Mesenteric fat pad (tissue), 1 donor: ENCODE data around the gene FUZ. TPM values are rescaled to one million over a fixed set of nuclear protein-coding genes. Genes with fewer than 3 reads are reported as not detected.

Source experiments
- DNase-seq: peaks from one replicate; pipeline ENCODE4 v3.0.0-alpha.2; 2020; ENCODE audit warnings: low spot score
- total RNA-seq: library from RNA; stranded (reverse); fragmentation: NEBNext Ultra II Directional; extraction: Animal tissue kit (Norgen Biotek cat#: 25700); gene quantifications from one replicate; pipeline ENCODE4 v1.2.1, GENCODE V29; 2021
- donor health status: DM: yes; HTN: yes; CAD: no.

The FUZ gene
- total RNA-seq, 1 donor from 2014 or later = 12.7 TPM

DNA sequence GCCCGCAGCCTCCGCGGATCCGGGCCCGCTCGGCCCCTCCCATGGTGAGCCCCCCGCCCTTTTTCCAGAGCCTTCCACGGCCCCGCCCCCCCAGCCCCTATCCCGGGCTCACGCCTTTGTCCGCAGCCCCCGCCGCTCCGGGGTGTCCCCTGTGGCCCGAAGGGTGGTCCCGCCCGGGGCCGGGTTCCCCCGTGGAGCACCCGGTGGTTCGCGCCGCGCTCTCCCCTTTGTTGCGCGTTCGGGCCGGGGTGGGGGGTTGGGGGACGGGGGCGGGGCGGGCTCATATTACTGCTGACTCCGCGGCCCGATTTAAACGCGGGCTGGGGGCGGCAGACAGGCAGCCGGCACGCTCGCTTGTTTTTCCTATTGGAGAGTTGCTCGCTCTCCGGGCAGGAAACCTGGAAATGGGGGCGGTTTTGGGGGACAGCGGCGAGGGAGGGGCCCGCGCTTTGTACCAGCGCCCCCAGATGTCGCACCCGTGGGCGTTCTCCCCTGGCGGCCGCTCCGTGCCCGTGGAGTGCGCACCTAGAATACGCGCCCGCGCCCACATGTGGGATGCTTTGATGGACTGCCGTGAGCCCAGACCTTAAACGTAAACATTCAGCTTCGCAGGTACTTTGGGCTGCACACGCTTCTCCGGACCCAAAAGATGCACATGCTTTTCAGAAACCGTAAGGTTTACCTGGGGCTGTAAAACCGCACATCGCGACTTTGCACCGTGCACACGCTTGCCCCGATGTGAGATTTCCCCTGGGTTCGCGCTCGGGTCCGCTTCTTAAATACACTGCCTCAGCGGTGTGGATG lies 38.6 kb upstream of the FUZ start:
- DNase-seq = no peak

DNA sequence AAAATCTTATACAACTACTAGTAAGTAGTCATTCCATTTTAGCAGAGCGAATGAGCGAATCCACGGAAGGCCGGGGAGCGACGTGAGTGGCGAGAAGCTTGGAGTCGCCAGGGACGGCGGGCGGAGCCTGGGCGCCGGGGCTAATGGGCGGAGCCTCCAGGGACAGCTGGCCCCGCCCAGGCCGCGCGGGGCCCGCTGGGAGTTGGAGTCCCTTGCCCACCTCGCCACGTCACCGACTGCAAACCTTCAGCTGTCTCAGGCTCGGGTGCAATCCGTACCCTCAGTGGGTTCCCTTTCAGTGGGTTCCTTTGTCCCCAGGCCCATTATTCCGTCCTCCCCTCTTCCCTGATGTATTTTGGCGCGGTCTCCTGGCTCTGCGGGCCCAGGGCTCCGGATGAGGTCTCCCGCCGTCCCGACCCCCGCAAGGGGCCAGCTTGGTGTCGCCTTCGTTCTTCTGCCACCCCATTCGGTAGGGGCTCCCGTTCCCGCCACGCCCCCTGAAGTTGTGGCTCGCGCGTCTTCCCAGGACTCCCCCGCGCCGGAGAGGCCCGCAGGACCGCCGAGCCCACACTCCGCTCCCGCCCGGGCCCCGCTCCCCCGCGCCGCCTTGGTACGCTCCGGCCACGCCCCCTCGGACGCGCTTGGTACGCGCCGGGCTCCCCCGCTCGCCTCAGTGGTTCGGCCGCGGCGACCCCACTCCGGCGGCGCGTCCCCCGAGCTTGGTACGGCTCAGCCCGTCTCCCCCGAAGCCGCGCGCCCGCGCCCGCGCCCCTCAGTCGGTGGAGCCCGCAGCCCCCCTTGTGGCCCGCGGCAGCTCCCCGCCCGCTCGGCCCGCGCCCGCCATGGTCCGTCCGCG lies 37.6 kb upstream of the FUZ start, which contains the start of gene PTOV1:
PTOV1 (plus strand) TSS at position 673 of the 856 bp plus-strand sequence.
- DNase-seq = peak; percentile 97

DNA sequence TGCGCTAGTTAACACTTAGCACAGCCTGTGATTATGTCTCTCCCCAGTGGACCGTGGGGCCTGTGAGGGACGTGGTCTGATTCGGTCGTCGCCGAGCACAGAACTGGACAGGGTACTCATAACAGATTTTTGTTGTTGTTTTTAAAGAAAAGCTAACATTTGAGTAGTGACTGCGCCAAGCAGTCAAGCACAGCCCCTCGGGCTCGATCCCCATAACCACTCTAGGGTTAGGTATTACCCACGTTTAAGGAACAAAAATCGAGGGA lies 37.1 kb upstream of the FUZ start:
- DNase-seq = no peak

DNA sequence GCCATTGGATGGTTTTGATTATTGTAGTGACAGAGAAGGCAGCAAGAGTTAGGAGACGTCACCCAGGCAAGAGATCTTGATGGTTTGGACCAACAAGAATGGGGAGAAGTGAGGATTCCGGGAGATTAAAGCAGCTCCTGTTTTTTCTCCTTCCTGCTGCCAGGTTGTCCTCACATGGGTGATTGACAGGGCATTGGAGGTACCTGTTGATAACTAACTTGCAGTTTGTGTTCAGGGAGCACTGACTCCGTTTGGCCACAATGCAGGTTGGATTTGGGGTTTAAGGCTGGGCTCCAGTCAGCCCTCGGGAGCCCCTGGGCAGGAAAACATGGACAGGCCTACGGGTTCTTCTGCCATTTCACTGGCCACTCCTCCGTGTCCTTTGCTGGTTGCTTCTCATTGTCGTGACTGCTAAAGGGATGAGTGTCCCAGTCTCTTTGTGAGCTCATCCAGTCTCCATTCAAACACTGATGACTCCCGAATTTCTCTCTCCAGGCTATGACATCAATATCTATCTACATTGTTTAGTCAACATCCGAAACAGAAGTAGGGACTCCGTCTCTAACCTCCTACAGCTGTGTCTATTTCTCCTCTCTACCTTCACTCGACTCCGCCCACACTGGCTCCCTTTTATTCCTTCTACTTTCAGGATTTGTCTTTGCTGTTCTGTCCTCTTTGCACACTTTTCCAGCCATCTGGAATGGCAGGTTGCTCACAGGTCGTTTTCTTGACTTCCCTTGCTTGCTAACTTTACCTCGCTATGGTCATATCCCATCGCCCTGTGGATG lies 36.5 kb upstream of the FUZ start:
- DNase-seq = no peak

DNA sequence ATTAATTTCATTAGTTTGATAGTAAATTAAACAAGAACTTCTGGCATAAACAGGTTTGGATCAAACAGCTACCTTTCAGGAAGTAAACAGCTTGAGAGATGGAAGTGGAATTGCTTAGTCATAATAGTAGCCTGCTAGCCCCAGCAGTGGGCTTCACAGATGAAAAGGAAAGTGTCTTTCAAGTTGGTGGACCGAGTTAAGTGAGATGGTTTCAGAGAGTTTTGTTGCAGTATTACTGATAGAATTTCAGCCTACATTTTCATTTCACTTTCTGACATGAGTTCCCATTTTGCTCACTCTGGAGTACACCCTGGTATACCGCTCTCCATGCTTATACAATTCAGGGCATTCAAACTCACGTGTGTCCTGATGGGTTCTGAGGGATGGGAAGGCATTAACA lies 35.8 kb upstream of the FUZ start:
- DNase-seq = no peak

DNA sequence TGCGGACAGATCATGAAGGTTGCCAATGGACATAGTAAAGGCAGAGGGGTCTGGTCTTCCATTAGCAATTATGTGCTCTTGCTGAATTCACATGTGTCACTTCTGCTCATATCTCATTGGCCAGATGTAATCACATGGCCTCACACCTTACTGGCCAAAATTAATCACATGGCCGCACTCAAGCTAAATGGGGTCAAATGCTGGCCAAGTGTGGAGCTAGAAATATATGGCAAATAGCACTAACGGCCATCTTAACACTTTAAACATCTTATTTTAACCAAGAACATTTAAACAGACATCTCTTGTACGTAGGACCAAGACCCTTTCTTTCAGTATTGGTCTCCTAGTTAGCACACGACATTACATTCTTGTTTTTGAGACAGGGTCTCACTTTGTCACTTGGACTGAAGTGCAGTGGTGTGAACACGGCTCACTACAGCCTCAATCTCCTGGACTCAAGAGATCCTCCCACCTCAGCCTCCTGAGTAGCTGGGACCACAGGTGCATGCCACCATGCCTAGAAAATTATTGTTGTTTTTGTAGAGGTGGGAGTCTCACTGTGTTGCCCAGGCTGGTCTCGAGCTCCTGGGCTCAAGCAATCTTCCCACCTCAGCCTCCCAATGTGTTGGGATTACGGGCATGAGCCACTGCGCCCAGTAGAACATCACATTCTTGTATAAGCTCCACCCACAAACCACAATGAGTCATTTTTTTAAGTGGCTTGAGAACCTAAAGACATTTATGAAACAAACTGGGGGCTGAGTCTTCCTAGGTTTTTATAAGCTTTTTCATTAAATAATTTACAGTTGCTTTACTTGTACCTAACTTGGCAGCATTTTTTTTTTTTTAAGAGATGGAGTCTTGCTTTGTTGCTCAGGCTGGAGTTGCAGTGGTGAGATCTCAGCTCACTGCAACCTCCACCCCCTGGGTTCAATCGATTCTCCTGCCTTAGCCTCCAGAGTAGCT lies 34.9 kb upstream of the FUZ start:
- no peak for DNase-seq

DNA sequence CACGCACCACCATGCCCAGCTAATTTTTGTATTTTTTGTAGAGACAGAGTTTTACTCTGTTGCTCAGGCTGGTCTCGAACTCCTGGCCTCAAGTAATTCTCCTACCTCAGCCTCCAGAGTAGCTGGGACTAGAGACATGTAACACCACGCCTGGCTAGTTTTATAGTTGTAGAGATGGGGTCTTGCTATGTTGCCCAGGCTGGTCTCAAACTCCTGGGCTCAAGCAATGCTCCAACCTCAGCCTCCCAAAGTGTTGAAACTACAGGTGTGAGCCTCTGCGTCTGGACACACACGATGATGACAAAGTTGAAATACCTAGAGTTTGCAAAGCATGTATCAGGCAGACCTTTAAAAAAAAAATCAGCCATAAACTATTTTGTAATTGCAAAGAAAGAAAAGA lies 33.3 kb upstream of the FUZ start:
- no peak for DNase-seq

DNA sequence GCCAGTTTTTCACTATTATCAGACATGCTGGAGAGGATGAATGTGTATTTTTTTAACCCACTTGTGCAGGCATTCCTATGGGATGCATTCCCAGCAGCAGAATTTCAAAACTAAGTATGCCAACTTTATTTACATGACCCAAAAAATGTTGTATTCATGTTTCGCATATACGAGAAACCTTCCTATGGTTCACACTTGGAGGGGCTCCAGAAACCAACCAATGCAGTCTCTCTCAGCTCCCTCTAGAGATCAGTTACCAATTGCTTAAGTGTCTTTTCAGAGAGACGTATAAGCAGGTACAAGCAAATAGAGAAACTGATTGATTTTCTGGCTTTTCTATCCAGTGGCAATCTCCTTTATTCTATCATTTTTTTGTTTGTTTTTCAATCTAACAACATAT lies 32.3 kb upstream of the FUZ start:
- no peak for DNase-seq

DNA sequence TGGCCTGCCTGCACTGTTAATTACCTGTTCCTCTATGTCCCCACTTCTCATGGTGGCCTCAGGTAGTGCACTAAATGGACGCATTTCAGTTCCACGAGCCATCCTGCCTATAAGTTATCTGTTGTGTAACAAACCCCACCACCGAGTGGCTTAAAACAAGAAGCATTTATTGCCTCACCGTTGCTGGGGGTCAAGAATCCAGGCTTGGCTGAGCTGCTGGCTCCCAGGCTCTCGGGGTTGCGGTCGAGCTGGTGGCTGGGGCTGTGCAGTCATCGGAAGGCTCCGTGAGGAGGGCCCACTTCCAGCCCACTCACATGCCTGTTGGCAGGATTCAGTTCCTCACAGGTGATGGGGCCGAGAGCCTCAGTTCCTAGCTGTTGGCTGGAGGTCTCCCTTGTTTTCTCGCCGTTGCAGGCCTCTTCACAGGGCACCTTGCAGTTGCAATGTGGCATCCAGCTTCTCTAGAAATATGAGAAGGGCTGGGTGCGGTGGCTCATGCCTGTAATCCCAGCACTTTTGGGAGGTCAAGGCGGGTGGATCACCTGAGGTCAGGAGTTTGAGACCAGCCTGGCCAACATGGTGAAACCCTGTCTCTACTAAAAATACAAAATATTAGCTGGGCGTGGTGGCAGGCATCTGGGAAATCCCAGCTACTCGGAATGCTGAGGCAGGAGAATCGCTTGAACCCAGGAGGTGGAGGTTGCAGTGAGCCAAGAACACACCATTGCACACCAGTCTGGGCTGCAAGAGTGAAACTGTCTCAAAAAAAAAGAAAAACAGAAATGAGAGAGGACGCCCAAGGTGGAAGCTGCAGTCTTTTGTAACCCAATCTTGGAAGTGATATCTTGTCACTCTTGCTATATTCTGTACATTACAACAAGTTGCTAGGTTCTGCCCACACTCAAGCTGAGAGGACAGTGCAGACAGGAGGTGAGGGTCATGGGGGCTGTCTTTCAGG lies 31.3 kb upstream of the FUZ start:
- DNase-seq = no peak

DNA sequence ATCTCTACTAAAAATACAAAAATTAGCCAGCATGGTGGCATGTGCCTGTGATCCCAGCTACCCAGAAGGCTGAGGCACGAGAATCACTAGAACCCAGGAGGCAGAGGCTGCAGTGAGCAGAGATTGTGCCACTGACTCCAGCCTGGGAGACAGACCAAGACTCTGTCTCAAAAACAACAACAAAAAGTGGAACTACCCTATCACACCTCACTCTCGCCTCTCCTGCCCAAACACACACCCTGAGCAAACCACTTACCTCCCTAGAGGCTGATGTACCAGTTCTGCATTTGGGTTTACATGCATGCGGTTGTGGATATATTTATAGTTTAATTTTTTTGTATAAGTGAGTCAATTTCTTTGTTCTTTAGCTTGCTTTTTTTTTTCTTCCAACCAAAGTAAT lies 30.2 kb upstream of the FUZ start:
- no peak for DNase-seq

DNA sequence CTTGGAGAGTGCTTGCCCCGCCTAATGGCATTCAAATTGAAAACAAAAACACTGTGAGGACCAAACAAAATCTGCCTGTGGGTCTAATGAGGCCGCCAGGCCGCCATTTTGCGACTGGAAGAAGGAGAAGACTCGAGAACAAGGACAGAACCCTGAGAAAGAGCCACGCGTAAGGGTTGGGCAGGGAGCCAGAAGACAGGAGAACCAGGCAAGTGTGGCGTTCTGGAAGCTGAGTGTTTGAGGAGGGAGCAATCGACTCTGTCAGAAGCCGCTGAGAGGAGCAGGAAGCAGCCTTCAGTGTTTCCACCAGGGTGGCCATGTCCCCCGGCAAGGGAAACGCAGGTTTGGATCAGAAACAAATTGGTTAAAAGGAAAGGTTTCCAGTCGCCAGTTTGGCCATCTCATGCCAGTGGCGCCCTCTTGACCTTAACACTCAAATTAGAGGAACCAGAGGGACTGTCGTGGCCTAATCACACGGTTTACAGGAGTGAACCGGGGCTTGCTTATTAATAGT lies 27.7 kb upstream of the FUZ start:
- no peak for DNase-seq

DNA sequence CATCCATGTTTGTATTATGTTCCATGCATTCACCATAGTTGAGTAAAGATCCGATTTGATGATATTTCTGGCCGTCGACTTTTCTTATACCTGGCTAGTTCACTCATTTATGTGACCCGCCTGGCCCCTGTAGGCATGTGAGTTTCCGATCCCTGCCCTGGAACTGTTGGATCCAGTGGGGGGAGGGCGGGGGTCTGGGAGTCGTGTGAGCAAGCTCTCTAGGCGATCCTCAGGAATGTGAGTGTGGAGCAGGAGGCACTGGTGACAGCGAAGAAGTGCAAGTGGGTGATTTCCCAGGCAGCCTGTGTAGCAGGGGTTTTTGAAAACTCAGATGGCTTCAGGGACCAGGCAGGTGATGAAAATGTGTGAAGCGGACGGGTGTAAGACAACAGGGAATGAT lies 27.2 kb upstream of the FUZ start:
- DNase-seq = no peak

DNA sequence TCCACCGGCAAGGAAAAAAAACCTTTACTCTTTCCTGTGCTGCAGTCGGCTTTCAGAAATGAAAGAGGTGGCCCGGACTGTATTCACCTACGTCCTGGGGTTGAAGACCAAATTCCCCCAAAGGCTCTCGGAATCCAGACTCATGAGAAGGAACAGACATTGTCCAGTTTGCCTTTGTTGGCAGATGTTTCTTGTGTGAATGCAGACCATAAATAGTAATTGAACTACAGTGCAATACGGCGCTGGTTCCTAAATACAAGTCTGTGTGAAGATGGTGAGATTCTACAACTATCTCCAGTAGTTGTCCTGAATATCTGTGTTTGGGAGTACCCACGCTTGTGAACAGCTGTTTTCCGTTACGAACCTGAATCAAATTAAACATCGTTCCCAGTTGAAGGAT lies 26.6 kb upstream of the FUZ start:
- DNase-seq = no peak

DNA sequence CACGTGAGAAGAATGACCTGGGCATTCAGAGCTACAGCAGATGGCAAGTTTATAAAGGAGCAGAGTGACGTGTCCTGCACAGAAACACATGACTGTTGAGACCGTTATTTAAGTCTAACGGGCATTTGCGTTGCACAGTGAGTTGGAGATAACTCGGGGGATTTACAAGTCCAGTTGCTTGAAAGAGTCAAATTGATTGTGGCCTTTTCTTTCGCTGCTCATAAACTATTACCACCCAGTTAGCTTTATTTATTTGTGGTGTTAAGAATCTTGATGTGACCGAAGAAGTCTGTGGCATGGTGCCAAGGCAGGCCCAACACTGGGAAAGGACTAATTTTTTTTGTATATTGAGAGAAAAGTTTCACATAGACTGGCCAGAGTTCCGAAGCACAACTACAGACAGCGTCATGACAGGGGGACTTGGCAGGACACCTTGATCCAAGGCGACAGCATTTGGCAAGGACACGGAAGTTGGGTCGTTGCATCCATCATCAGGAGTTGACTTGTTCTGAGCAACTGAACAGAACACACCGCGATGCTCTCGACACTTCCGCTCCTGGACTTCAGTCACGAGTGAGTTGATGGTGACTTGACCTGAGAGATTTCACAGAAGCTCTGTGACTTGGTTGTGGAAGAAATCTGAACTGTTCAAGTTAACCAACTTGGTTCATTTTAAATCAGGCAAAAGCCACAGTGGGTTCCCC lies 25.9 kb upstream of the FUZ start:
- DNase-seq = no peak

DNA sequence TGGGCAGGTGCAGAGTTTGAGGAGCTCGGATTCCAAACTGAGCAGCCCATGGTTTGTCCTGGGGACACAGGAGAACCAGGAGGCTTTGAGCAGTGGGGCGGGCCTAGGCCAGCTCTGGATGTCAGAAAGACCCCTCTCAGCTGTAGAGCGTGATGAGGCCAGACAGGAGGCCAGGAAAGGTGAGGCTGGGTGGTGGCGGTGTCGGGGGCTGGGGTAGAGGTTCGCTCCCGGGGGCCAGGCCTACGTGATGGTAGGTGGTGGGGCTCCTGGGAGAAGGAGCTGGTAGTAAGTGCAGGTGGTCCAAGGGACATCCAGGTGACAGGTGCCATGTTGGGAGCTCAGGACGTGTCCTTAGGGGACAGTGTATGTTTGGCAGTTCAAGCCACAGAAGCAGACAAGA lies 24.3 kb upstream of the FUZ start:
- no peak for DNase-seq

DNA sequence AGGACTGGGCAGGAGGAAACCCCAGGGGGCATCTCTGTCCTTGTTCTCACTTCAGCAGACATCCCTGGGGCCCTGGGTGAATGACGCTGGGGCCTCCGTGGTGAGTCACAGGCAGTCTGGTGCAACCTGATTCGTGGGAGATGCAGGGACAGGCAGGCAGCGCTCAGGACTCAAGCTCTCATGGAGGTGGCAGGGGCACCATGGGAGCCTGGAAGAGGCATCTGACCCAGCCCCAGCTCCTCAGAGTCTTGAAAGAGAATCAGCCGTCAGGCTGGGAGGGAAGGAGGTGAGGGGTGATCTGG lies 23.9 kb upstream of the FUZ start:
- no peak for DNase-seq

DNA sequence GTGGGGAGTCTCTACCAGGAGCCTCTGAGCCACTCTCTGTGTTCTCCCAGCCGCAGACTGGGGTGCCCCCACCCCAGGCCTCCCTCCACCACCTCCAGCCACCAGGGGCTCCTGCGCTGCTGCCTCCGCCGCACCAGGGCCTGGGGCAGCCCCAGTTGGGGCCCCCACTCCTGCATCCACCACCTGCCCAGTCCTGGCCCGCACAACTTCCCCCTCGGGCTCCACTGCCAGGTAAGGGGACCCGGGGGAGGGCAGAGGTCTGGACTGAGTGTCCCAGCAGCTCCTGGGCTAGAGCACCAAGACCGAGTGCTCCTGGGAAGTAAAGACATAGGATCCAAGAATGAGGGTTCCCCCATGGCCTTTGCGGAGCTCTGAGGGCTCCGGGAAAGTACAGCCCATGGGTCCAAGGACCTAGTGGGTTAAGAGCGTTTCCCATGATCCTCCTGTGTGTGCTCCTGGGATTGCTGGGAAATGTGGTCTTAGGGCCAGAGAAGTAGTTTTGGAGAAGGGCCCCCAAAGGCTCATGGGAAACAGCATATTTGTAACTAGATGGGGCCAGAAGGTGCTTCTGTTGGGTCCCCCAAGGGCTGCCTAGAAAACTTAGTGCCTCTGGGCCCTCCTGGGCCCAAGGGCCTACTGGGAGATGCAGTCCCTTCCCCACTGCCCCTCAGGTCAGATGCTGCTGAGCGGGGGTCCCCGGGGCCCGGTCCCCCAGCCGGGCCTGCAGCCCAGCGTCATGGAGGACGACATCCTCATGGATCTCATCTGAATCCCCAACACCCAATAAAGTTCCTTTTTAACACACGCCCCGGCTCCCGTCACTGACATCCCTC lies 23.3 kb upstream of the FUZ start:
- DNase-seq = no peak

DNA sequence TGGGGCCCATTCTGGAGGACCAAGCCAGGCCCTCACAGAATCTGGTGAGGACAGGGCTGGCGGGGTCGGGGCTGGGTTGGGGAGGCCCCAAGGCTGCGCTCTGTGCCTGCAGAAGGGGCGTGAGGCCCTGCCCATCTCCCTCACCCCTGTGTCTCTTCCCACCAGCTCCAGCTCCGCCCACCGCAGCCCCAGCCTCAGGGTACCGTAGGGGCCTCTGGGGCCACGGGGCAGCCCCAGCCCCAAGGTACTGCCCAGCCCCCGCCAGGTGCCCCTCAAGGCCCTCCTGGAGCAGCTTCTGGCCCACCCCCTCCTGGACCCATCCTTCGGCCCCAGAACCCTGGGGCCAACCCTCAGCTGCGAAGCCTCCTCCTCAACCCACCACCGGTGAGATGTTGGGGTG lies 22.5 kb upstream of the FUZ start:
- no peak for DNase-seq
